ENCODE results near the gene IRX4. TPM values are rescaled to one million over a fixed set of nuclear protein-coding genes. Genes with fewer than 3 reads are reported as not detected.

The IRX4 gene
- total RNA-seq, 1 donor from 2014 or later = not detected

DNA sequence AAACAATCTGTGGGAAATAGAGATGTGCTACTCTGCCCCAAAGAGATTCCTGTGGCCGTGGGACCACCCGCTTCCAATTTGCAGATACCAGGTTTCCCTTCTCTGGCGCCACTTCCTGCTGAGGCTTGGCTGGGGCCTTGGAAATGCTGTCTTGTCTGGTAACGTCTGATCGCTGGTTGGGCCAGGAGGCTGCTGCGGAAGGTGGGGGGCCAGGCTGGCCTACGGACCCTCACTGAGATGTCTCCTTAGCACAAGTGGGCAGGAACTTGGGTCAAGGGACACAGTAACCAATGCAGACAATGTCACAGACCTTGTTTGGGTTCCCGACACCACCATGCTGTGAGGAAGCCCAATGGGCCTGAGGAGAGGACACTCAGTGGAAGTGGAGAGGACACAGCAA is 31.7 kb upstream of the IRX4 start:
- DNase-seq (ENCODE audit: low spot score) = peak; percentile 47

- peak; percentile 82 for DNase-seq (ENCODE audit: low spot score)
Measured at GRCh38 chr5:1913578-1913977, 30.9 kb upstream of the IRX4 start.

DNA sequence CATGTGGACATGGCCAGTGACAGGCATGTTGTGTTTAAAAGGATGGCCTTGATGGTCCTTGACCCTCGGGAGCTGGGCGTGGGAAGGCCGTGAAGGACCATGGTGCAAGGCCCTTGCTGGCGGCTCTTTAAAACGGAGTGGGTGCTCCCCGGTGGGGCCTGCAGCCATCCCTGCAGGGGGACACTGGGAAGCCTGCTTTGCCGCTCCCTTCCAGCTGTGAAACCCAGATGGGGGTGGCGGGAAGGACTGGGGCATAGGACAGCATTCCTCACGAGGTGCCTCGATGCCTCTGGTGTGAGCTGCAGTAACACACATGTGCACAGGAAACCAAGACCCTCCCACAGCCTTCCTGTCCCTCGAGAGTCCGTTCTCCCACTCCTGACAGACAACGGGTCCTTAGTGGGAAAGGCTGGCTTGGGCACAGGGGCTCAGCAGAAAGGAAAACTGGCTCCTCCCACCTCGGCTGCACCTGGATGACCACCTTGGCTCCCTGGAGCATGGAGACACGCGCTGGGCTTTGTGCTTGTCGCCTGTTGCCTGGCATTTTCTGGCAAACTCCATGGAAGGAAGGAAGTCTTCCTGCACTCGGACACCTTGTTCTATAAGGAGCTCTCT is 30.3 kb upstream of the IRX4 start:
- peak; percentile 77 for DNase-seq (ENCODE audit: low spot score)

GRCh38 chr5:1911773-1912235 is 29.1 kb upstream of the IRX4 start:
- DNase-seq (ENCODE audit: low spot score) = peak; percentile 68

DNA sequence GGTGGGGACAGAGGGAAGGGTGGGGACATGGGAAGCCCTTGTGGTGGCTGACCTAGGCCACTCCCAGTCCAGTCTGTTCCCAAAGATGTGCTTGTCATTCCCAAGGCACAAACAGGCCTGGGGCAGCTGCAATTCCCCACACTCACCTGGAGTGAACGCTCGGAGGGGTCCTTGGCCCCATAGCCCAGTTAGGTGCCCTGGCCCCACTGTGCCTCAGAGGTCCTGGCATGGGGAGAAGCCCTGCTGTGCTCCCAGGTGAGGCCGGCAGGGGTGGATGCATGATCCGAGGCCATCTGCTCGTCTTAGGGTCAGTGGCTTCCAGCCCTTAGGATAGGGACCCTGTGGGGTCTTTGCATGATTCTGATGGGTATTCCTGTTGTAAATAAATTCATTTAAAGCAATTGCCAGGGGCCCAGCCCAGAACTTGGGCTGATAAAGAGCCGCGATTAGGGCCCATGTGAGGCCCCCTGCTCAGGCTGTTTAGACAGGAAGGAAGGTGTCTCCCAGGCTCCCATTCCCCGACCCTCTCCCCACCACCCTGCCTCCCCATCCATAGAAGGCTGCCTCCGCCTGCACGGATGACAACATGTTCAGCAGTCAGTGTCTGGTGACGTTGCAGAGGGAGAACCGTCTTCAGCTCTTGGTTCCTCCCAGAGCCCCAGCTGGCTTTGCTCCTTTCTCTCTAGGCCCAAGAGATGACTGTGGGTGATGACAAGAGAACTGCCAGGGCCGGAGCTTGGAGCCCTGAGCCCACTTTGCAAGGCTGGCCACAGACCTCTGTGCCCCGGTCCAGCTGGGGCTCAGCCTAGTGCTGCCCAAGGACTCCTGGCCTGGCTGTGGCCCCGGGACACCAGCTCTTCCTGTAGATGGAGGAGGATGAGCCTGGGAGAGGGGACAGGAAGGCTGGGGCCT is 28.4 kb upstream of the IRX4 start:
- DNase-seq (ENCODE audit: low spot score) = peak; percentile 69

- peak; percentile 86 for DNase-seq (ENCODE audit: low spot score)
Measured at GRCh38 chr5:1910081-1910760, 27.5 kb upstream of the IRX4 start.

- peak; percentile 39 for DNase-seq (ENCODE audit: low spot score)
Measured at GRCh38 chr5:1909346-1909985, 26.7 kb upstream of the IRX4 start.

- DNase-seq (ENCODE audit: low spot score) = peak; percentile 75
Measured at GRCh38 chr5:1908931-1909330, 26.2 kb upstream of the IRX4 start.

DNA sequence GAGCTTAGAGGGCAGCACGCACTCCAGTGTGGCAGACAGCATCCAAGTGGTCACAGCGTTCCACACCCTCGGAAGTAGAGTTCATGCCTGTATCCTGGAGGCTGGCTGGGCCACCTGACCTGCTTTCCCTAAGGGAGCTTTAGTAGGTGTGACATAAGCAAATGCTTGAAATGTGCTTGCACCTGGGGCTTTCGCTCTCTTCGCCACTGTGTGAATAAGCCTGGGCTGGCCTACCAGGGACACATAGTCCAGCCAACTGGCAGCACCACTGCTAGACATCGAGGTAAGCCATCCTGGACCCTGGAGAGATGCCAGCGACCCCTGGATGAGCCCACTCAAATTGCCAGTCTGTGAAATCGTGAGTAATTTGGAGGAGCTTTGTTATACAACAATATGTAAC is 24.9 kb upstream of the IRX4 start:
- DNase-seq (ENCODE audit: low spot score) = peak; percentile 59

GRCh38 chr5:1905108-1905507 is 22.4 kb upstream of the IRX4 start:
- DNase-seq (ENCODE audit: low spot score) = no peak

DNA sequence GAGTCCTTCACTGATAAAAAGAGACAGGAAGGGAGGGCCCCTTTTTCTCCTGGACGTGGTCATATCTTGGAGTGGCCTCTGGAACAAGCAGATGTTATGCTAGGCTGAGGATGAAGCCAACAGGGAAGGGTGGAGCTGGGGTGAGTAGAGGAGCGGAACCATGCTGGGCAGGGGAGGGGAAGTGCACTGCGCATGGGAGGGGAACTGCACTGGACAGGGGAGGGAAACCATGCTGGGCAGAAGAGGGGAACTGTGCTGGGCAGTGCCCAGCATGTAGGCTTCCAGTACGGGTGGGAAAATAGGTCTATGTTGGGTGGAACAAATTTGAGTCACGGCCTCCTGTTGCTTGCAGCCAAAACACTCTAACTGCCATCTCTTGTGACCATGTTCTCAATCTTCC is 19.3 kb upstream of the IRX4 start:
- DNase-seq (ENCODE audit: low spot score) = no peak

GRCh38 chr5:1901061-1901460 is 18.3 kb upstream of the IRX4 start:
- DNase-seq (ENCODE audit: low spot score) = no peak

GRCh38 chr5:1899201-1899600 is 16.5 kb upstream of the IRX4 start:
- DNase-seq (ENCODE audit: low spot score) = no peak

DNA sequence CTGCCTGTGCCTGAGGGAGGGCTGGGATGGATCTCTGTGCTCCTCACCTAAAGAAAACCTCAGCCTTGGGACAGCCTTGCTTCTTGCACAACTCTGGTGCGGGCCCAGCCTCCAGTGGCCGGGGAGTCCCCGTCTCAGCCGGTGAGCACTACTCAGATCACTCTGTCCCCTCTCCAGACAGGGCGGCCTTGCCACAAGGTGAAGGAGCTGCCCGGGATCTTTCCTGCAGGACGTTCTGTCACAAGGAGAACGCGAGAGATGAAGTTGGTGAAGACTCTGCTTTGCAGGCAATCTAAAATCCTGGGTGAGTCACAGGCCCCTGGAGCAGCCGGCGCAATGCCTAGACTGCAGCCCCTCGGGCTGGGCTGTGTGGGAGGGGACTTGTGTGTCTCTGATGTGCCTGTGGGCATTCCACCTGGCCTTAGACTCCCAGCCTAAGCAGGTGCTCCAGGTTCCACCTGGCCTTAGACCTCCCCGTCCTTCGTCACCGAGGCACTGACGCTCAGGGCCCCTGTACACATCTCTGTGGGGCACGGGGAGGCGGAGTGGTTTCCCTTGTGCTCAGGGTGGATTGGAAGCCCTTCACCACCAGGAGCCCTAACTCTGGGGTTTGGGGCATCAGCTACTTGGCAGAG is 15.2 kb upstream of the IRX4 start:
- no peak for DNase-seq (ENCODE audit: low spot score)

DNA sequence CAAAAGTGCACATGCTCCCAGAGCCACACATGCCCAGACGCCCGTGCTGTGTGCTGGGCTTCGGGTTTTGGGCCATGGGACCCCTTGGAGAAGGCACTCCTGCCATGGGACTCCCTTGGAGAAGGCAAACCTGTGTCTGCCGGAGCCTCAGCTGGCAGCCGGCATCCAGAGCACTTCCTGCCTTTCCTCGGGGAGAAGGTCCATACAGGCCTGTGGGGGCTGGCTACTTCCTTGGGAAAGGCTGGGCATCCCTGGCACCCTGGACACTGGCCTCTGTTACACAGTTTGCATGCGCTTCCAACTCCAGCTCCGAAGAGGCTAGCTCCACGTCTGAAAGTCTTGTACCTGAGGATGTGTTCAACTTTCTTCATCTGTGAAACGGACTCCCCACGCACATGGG is 14.7 kb upstream of the IRX4 start:
- no peak for DNase-seq (ENCODE audit: low spot score)

DNA sequence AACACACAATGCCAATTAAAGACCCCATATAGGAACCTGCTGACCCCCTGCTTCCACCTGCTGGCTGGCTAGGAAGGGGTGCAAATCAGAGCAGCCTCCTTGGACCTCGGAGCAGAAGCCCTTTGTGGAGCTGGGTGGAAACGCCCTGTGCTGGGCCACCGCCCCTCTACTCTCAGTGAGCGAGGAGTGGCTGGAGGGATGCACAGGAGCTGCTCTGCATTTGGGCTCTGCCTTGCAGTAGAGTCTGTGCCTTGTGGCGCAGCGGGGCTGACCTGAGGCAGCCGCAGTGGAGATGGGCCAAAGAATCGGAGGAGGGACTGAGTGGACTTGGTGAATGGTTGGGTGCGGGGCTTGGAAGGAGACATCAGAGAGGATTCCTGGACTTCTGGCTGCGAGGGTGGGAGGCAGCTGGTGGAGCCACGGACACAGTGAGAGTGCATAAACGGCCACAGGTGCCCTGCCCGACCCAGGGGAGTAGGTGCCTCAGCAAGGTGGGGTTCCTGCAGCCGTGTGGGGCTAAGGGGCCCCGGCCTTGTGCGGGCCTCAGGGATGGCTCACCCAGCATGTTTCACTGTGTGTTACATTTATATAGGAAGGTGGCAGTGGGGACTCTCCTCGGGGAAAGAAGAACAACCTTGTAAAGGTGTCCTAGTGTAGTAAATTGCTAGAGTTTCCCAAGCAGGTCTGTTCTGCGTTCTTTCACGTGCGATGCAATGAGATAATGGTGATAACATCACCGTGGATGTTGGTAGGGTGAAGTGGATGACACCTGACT is 14.1 kb upstream of the IRX4 start:
- DNase-seq (ENCODE audit: low spot score) = no peak

DNA sequence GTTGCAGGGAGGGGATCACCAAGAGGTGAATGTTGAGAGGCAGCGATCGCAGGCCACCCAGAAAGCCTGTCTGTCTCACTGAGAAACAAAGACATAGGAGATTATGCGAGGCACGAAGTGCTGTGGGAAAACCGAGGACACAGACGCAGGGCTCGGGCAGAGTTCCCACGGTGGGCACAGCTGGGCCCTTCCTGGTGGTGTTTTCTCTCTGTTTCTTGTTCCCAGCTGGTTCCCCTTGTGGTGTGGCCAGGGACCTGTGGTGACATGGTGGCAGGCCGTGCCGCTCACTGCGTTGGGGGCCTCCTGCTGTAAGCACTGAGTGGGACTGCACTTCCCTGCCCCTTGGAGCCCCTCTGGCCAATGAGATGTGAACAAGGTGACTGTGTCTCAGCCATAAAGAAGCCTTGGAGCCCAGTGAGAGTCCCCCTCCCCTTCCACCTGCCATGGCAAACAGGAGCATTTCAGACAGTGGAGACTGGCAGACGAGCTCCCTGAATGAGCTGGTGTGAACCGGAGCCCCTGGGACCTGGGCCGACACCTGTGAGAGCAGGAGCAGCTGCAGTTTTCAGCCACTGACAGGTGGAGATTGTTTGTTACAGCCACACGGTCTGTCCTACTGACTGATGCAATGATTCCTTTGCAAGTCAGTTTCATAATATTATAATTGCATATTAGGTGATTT is 13.2 kb upstream of the IRX4 start:
- no peak for DNase-seq (ENCODE audit: low spot score)

GRCh38 chr5:1894243-1894642 is 11.5 kb upstream of the IRX4 start:
- no peak for DNase-seq (ENCODE audit: low spot score)

- no peak for DNase-seq (ENCODE audit: low spot score)
Measured at GRCh38 chr5:1893754-1894153, 11.0 kb upstream of the IRX4 start.
